Stimulated activated naive CD4-positive, alpha-beta T cell treated with Interleukin-2 at 50 U/mL for 16 hours (primary cell): ENCODE measurements around the gene EMB.
"Not testable (repeated sequence)": the region's sequence is repeated elsewhere in the genome, so short reads cannot be mapped to it uniquely, and the experiment has no call there.

Experiments used
- DNase-seq: peaks from one replicate; lab custom pipeline; 2025; lab: John Stamatoyannopoulos, UW

The EMB gene

DNA sequence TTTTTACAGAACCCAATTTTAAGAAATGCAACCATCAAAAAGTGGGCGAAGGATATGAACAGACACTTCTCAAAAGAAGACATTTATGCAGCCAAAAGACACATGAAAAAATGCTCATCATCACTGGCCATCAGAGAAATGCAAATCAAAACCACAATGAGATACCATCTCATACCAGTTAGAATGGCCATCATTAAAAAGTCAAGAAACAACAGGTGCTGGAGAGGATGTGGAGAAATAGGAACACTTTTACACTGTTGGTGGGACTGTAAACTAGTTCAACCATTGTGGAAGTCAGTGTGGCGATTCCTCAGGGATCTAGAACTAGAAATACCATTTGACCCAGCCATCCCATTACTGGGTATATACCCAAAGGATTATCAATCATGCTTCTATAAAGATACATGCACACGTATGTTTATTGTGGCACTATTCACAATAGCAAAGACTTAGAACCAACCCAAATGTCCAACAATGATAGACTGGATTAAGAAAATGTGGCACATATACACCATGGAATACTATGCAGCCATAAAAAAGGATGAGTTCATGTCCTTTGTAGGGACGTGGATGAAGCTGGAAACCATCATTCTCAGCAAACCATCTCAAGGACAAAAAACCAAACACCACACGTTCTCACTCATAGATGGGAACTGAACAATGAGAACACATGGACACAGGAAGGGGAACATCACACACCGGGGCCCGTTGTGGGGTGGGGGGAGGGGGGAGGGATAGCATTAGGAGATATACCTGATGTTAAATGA is 19.7 kb downstream of the EMB start:
- not testable (repeated sequence) for DNase-seq

- no peak for DNase-seq
Measured at GRCh38 chr5:50420343-50420935, 20.6 kb downstream of the EMB start.

DNA sequence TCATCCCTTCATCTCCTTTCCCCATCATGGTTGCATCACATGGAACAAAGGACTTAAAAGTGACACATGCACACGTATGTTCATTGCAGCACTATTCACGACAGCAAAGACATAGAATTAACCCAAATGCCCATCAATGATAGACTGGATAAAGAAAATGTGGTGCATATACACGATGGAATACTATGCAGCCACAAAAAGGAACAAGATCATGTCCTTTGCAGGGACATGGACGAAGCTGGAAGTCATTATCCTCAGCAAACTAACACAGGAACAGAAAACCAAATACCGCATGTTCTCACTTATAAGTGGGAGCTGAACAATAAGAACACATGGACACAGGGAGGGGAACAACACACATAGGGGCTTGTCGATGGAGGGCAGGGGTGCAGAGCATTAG is 21.4 kb downstream of the EMB start:
- not testable (repeated sequence) for DNase-seq

DNA sequence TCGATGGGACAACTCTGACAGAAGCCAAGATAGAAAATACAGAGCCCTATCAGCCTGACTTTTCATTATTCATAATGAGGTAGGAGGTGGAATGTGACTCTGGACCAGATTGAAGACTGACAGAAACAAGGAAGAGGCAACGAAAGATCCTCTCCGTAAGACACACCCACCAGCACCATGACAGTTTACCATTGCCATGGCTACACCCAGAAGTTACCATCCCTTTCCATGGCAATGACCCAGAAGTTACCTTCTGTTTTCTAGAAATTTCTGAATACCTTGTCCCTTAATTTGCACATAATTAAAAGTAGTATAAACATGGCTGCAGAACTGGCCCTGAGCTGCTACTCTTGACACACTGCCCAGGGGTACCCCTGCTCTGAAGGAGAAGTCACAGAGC is 24.5 kb downstream of the EMB start:
- not testable (repeated sequence) for DNase-seq

- no peak for DNase-seq
Measured at GRCh38 chr5:50415912-50416311, 25.2 kb downstream of the EMB start.

- DNase-seq, result not testable (repeated sequence)
Measured at GRCh38 chr5:50410932-50411331, 30.2 kb downstream of the EMB start.

GRCh38 chr5:50406877-50407276 is 34.2 kb downstream of the EMB start:
- DNase-seq, result no peak

DNA sequence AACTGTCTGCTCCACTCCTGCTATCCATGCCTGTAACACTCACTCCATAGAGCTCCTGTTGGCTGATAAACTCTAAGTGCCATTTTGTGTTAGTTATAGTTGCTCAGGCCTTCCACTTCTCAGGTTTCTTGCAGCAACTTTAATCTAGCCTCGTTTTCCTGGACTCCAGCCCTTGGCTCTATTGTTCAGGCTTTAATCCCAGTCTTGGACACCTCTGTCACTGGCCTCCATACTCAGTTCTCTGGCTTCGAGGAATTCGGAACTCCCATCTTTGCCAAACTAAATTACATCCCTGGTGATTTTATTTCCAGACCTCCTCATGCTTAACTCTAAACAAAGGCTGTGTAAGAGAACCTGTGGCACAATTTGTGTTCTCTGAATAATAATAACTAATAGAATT is 39.8 kb downstream of the EMB start:
- no peak for DNase-seq

GRCh38 chr5:50393925-50394609 is 47.0 kb downstream of the EMB start:
- not testable (repeated sequence) for DNase-seq

DNA sequence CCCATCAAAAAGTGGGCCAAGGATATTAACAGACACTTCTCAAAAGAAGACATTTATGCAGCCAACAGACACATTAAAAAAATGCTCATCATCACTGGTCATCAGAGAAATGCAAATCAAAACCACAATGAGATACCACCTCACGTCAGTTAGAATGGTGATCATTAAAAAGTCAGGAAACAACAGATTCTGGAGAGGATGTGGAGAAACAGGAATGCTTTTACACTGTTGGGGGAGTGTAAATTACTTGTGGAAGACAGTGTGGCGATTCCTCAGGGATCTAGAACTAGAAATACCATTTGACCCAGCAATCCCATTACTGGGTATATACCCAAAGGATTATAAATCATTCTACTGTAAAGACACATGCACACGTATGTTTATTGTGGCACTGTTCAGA is 48.8 kb downstream of the EMB start:
- not testable (repeated sequence) for DNase-seq

GRCh38 chr5:50384381-50384780 is 56.7 kb downstream of the EMB start:
- not testable (repeated sequence) for DNase-seq

GRCh38 chr5:50376696-50377095 is 64.4 kb downstream of the EMB start:
- not testable (repeated sequence) for DNase-seq

DNA sequence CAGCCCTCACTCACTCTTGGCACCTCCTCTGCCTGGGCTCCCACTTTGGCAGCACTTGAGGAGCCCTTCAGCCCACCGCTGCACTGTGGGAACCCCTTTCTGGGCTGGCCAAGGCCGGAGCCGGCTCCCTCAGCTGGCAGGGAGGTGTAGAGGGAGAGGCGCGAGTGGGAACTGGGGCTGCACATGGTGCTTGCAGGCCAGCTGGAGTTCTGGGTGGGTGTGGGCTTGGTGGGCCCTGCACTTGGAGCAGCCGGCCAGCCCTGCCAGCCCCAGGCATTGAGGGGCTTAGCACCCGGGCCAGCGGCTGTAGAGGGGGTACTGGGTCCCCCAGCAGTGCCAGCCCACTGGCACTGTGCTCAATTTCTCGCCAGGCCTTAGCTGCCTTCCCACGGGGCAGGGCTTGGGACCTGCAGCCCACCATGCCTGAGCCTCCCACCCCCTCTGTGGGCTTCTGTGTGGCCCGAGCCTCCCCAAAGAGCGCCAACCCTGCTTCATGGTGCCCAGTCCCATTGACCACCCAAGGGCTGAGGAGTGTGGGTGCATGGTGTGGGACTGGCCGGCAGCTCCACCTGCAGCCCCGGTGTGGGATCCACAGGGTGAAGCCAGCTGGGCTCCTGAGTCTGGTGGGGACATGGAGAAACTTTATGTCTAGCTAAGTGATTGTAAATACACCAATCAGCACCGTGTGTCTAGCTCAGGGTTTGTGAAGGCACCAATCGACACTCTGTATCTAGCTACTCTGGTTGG is 71.6 kb downstream of the EMB start:
- not testable (repeated sequence) for DNase-seq

- no peak for DNase-seq
Measured at GRCh38 chr5:50365426-50366251, 75.4 kb downstream of the EMB start.

DNA sequence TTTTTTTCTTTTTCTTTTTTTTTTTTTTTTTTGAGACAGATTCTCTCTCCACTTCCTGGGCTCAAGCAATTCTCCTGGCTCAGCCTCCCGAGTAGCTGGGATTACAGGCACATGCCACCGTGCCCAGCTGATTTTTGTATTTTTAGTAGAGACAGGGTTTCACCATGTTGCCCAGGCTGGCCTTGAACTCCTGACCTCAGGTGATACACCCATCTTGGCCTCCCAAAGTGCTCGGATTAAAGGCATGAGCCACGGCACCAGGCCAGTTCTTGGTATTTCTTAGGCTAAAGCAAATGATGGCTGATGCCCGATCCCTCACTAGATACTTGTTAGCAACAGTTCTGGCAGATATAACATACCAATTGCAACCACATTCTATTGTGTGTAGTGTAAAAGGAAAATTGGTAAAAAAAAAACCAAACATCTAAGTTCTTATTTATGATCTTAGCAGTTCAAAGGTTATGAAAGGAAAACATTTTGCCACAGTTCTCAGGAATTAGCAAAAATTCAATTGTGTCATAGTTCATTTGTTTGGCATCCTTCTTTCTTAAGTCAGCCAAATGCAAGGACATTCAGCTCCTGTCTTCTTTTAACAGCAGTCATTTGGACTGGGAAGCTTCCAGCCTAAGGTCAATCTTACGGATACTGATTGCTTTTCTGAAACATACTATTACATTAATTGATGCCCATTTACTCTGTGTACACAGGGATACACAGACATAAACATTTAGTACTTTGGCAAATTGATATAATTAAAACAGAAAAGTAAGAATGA is 76.4 kb downstream of the EMB start:
- DNase-seq, result not testable (repeated sequence)

GRCh38 chr5:50359187-50359586 is 81.9 kb downstream of the EMB start:
- DNase-seq, result no peak

- no peak for DNase-seq
Measured at GRCh38 chr5:50352382-50352781, 88.7 kb downstream of the EMB start.
